Pancreas (tissue), 10 donors: ENCODE data around the gene SMARCD2. TPM values are rescaled to one million over a fixed set of nuclear protein-coding genes. Genes with fewer than 3 reads are reported as not detected.

Experiments
- ATAC-seq, 4 donors: fragments of 200-7000 bp; cut with Tn5 transposase; one replicate each; pipeline versions ENCODE4 v1.8.0 to v1.9.1; 2020; ENCODE audit warnings: mild to moderate bottlenecking in 4 of 4, moderate library complexity in 4 of 4
- DNase-seq, 6 donors: peaks; one replicate each; pipeline ENCODE4 v3.0.0-alpha.2; 2020
- FAIRE-seq: peaks from 2 replicates; lab custom pipeline; 2012; peaks lifted over from hg19 to GRCh38; lab: Jason Lieb, UNC
- H3K27ac ChIP-seq, 4 donors: fragments of 200-600 bp; sonication (generic); 1 replicate in 3 of 4; 2 replicates in 1 of 4; pipeline versions ENCODE4 v1.5.0 to v1.8.0; 2020
- H3K27me3 ChIP-seq, 4 donors: fragments of 200-600 bp; one replicate each; pipeline ENCODE4 v1.8.0; 2021
- H3K36me3 ChIP-seq, 3 donors: fragments of 200-600 bp; sonication (generic) in 1 of 3; one replicate each; pipeline versions ENCODE4 v1.5.0 to v1.8.0; 2020 to 2021
- H3K4me1 ChIP-seq, 3 donors: fragments of 200-600 bp; one replicate each; pipeline ENCODE4 v1.8.0; 2021
- H3K4me3 ChIP-seq, 4 donors: fragments of 200-600 bp; sonication (generic) in 2 of 4; one replicate each; pipeline versions ENCODE4 v1.5.0 to v1.8.0; 2020 to 2021
- H3K9me3 ChIP-seq, 4 donors: fragments of 200-600 bp; one replicate each; pipeline ENCODE4 v1.8.0; 2021
- WGBS, 2 donors: extraction: QIAGEN DNeasy Blood & Tissue Kit; methylation state at CpG; one replicate each; pipeline ENCODE4 v1.1.7; 2013; 5-methylcytosine and 5-hydroxymethylcytosine counted together
- intact Hi-C, 3 donors: fragments of 100-400 bp; cut with DNase I; formaldehyde crosslinking; loops; one replicate each; pipeline versions ENCODE4 v1.11.1 to v1.14.2; 2022
- polyA plus RNA-seq, 2 donors: library from polyadenylated mRNA; stranded (reverse); fragments of 200-250 nt; gene quantifications; one replicate each; pipeline ENCODE4 v1.2.3, GENCODE V29; 2013
- total RNA-seq, 6 donors: library from RNA; stranded (reverse); fragmentation: NEBNext Ultra II Directional in 4 of 6; extraction: Animal tissue kit (Norgen Biotek cat#: 25700) in 4 of 6; gene quantifications; one replicate each; pipeline versions ENCODE4 v1.2.1 to v1.2.4, GENCODE V29; 2021 to 2023
- TF ChIP-seq, protein P1 (sequence below), 4 donors: fragments of 200-600 bp; sonication (generic) in 3 of 4; IDR thresholded peaks; one replicate each; pipeline versions ENCODE4 v1.5.0 to v1.8.0; 2021; ENCODE audit warnings: antibody characterized with exemption in 4 of 4
- donor health status: healthy with polysubstance abuse.
- donor health status: DM: no; HTN: no; CAD: no; lungs with moderate emphysema.
- donor health status: DM: no; HTN: no; CAD: no.
- donor health status: control.
- donor health status: control.
- donor health status: Bipolar disorder and iron deficiency.
- donor health status: DM: yes; HTN: yes; CAD: no.
- donor health status: DM: no; HTN: no; CAD: no.
- donor health status: DM: no; HTN: no; CAD: no.
- donor health status: DM: yes; HTN: yes; CAD: no.

Gene SMARCD2
- total and polyA plus RNA-seq, 8 donors, result 37.6 to 57.3 (median 47.2) TPM

DNA sequence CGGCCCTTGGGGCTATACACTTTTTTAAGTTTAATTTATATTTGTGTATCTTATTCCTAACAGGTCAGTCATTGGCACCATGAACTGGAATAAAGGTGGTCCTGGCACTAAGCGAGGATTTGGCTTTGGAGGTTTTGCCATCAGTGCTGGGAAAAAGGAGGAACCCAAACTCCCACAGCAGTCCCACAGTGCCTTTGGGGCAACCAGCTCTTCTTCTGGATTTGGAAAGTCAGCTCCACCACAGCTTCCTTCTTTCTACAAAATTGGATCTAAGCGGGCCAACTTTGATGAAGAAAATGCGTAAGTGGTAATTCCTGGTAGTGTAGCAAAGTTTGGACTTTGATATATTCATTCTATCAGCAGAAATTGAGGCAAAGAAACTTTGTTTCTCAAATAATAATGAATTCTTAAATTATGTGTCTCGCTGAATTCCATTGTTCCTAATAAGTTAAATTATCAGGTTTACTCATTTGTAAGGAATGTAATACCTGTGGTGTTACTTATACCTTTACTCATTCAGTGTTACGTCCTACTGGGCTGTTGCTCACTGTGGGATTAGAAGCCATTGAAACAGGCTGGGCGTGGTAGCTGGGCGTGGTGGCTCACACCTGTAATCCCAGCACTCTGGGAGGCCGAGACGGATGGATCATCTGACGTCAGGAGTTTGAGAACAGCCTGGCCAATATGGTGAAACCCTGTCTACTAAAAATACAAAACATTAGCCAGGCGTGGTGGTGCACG is 55.3 kb downstream of the SMARCD2 start:
- FAIRE-seq (no peak), DNase-seq (no peak), ATAC-seq (no peak)
- WGBS, 2 donors, result 96 to 97% methylated on average over 13 of the region's 13 CpGs
- H3K27me3 ChIP-seq, result no peaks in the 10 kb centered on the region
- H3K4me3 ChIP-seq, result no peak overlapping the region
- H3K4me1 ChIP-seq, result peaks cover 0 to 5% (median 0%) of the 10 kb centered on the region in 3 donors
- H3K9me3 ChIP-seq, result no peaks in the 10 kb centered on the region
- TF ChIP-seq, protein P1, sequence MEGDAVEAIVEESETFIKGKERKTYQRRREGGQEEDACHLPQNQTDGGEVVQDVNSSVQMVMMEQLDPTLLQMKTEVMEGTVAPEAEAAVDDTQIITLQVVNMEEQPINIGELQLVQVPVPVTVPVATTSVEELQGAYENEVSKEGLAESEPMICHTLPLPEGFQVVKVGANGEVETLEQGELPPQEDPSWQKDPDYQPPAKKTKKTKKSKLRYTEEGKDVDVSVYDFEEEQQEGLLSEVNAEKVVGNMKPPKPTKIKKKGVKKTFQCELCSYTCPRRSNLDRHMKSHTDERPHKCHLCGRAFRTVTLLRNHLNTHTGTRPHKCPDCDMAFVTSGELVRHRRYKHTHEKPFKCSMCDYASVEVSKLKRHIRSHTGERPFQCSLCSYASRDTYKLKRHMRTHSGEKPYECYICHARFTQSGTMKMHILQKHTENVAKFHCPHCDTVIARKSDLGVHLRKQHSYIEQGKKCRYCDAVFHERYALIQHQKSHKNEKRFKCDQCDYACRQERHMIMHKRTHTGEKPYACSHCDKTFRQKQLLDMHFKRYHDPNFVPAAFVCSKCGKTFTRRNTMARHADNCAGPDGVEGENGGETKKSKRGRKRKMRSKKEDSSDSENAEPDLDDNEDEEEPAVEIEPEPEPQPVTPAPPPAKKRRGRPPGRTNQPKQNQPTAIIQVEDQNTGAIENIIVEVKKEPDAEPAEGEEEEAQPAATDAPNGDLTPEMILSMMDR (IDR thresholded peaks at IDR 0.05), result no peak
- intact Hi-C loops, result no loop called here
- no peak overlapping the region for H3K27ac ChIP-seq
- peaks cover 0 to 36% (median 19%) of the 10 kb centered on the region in 3 donors for H3K36me3 ChIP-seq

GRCh38 chr17:63786117-63786516 is 56.4 kb downstream of the SMARCD2 start:
- Histone ChIP-seq H3K4me3 (no peak overlapping the region), H3K9me3 (no peaks in the 10 kb centered on the region), H3K36me3 (peaks cover 0 to 35% (median 19%) of the 10 kb centered on the region in 3 donors), H3K27ac (no peak overlapping the region), H3K4me1 (peaks cover 0 to 6% (median 2%) of the 10 kb centered on the region in 3 donors), H3K27me3 (no peaks in the 10 kb centered on the region)
- intact Hi-C loops, result no loop called here
- no peak for DNase-seq
- peak in 1 of 4 donors; percentile 51 for ATAC-seq
- no peak for FAIRE-seq
- 98 to 100% methylated on average over 1 of the region's 1 CpG for WGBS, 2 donors
- TF ChIP-seq, protein P1 (IDR thresholded peaks at IDR 0.05), result no peak

DNA sequence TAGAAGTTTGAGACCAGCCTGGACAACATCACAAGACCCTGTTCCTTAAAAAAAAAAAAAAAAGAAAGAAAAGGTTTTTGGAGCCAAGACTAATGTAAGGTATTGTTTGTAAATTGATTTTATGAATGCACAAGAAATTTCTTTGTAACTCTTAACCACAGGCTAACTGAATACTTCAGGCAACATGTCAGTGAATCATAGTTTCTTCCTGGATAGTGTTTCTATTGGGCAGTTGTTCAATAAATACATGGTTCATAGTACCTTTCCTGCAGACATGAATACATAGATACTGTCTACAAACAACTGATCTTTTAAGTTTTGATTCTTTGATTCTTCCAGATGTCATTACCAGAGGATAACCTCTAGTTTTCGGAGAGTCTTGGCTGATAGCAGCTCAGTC is 56.9 kb downstream of the SMARCD2 start:
- TF ChIP-seq, protein P1 (IDR thresholded peaks at IDR 0.05), result no peak
- no peak overlapping the region for H3K27ac ChIP-seq
- no peak overlapping the region for H3K4me3 ChIP-seq
- peaks cover under 1 to 11% (median 7%) of the 10 kb centered on the region in 3 donors for H3K4me1 ChIP-seq
- H3K9me3 ChIP-seq, result no peaks in the 10 kb centered on the region
- H3K27me3 ChIP-seq, result no peaks in the 10 kb centered on the region
- intact Hi-C loops, result no loop called here
- DNase-seq (no peak), ATAC-seq (no peak), FAIRE-seq (no peak)
- 87 to 92% methylated on average over 1 of the region's 1 CpG for WGBS, 2 donors
- peaks cover 0 to 33% (median 19%) of the 10 kb centered on the region in 3 donors for H3K36me3 ChIP-seq

DNA sequence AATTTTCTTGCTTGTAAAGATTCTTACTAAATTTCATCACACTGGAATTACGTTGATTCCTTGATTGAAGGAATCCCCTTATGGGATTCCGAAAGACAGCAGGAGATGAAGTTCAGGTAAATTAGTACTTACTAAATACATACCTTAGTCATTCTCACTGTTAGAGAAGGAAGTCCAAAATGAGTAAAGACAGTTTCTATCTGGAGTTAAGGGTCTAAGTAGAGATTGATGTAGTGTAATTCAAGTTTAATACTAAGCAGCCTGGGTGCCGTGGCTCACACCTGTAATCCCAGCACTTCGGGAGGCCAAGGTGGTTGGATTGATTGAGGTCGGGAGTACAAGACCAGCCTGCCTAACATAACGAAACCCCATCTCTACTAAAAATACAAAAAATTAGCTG is 59.0 kb downstream of the SMARCD2 start:
- ATAC-seq, result no peak
- Histone ChIP-seq H3K4me3 (no peak overlapping the region), H3K9me3 (no peaks in the 10 kb centered on the region), H3K4me1 (peaks cover 8 to 22% (median 20%) of the 10 kb centered on the region in 3 donors), H3K27ac (no peak overlapping the region), H3K27me3 (no peaks in the 10 kb centered on the region), H3K36me3 (peaks cover 0 to 16% (median 15%) of the 10 kb centered on the region in 3 donors)
- DNase-seq, result no peak
- TF ChIP-seq, protein P1 (IDR thresholded peaks at IDR 0.05), result no peak
- WGBS, 2 donors, result 80 to 86% methylated on average over 6 of the region's 6 CpGs
- intact Hi-C loops, result no loop called here
- no peak for FAIRE-seq

Other genes starting within 250 kb of the SMARCD2 start
- 10 to 100 TPM in 1 of 6 donors, 1 to 10 TPM in 5; 5.6 to 10.5 (median 7.6) TPM for gene TACO1, start 241.8 kb downstream of the SMARCD2 start, total RNA-seq
- gene TACO1, start 241.8 kb downstream of the SMARCD2 start, polyA plus RNA-seq, result 10 to 100 TPM in 1 of 2 donors, 1 to 10 TPM in 1; 9.5 to 11.6 TPM
- gene MAP3K3, start 220.3 kb downstream of the SMARCD2 start, total RNA-seq, result 10 to 100 TPM in 3 of 6 donors, 1 to 10 TPM in 3; 8.4 to 21.9 (median 9.9) TPM
- gene MAP3K3, start 220.3 kb downstream of the SMARCD2 start, polyA plus RNA-seq, result 10 to 100 TPM; 13.4 to 16.9 TPM
- gene LIMD2, start 142.6 kb downstream of the SMARCD2 start, total RNA-seq, result 10 to 100 TPM in 1 of 6 donors, 1 to 10 TPM in 5; 1.4 to 15.9 (median 4.7) TPM
- gene LIMD2, start 142.6 kb downstream of the SMARCD2 start, polyA plus RNA-seq, result 10 to 100 TPM; 10.9 to 16.6 TPM
- 10 to 100 TPM in 5 of 6 donors, 1 to 10 TPM in 1; 8.3 to 15.4 (median 12.1) TPM for gene STRADA, start 100.9 kb downstream of the SMARCD2 start, total RNA-seq
- 10 to 100 TPM; 18.3 to 26.7 TPM for gene STRADA, start 100.9 kb downstream of the SMARCD2 start, polyA plus RNA-seq
- gene CCDC47, start 69.1 kb downstream of the SMARCD2 start, total RNA-seq, result 10 to 100 TPM; 33.2 to 60.3 (median 51.5) TPM
- gene CCDC47, start 69.1 kb downstream of the SMARCD2 start, polyA plus RNA-seq, result 10 to 100 TPM; 10.8 to 31.4 TPM
- gene DDX42, start 68.5 kb downstream of the SMARCD2 start, total RNA-seq, result 10 to 100 TPM; 52.6 to 90.4 (median 68.1) TPM
- gene DDX42, start 68.5 kb downstream of the SMARCD2 start, polyA plus RNA-seq, result 10 to 100 TPM; 81.5 to 84.0 TPM
- 10 to 100 TPM; 36.5 to 61.1 (median 53.0) TPM for gene PSMC5, start 15.3 kb downstream of the SMARCD2 start, total RNA-seq
- 100 to 1,000 TPM; 109 to 154 TPM for gene PSMC5, start 15.3 kb downstream of the SMARCD2 start, polyA plus RNA-seq
- gene FTSJ3, start 15.0 kb downstream of the SMARCD2 start, total RNA-seq, result 10 to 100 TPM in 5 of 6 donors, 1 to 10 TPM in 1; 8.6 to 23.0 (median 12.8) TPM
- gene FTSJ3, start 15.0 kb downstream of the SMARCD2 start, polyA plus RNA-seq, result 10 to 100 TPM; 20.4 to 24.0 TPM
- not detected for gene CSH2, start 31.0 kb upstream of the SMARCD2 start, total RNA-seq
- gene CSH2, start 31.0 kb upstream of the SMARCD2 start, polyA plus RNA-seq, result not detected
- gene GH2, start 39.3 kb upstream of the SMARCD2 start, total RNA-seq, result not detected
- gene GH2, start 39.3 kb upstream of the SMARCD2 start, polyA plus RNA-seq, result not detected
- gene CSH1, start 53.9 kb upstream of the SMARCD2 start, total RNA-seq, result not detected
- not detected for gene CSH1, start 53.9 kb upstream of the SMARCD2 start, polyA plus RNA-seq
- gene CSHL1, start 68.6 kb upstream of the SMARCD2 start, total RNA-seq, result not detected
- not detected for gene CSHL1, start 68.6 kb upstream of the SMARCD2 start, polyA plus RNA-seq
- gene GH1, start 76.2 kb upstream of the SMARCD2 start, total RNA-seq, result not detected
- gene GH1, start 76.2 kb upstream of the SMARCD2 start, polyA plus RNA-seq, result not detected
- 1 to 10 TPM in 1 of 6 donors, under 1 TPM in 5; 0.20 to 1.2 (median 0.61) TPM for gene CD79B, start 89.6 kb upstream of the SMARCD2 start, total RNA-seq
- 1 to 10 TPM; 1.1 to 1.2 TPM for gene CD79B, start 89.6 kb upstream of the SMARCD2 start, polyA plus RNA-seq
- under 1 TPM; 0.04 to 0.41 (median 0.23) TPM for gene SCN4A, start 130.2 kb upstream of the SMARCD2 start, total RNA-seq
- gene SCN4A, start 130.2 kb upstream of the SMARCD2 start, polyA plus RNA-seq, result 1 to 10 TPM in 1 of 2 donors, under 1 TPM in 1; 0.23 to 1.7 TPM
- under 1 TPM in 4 of 6 donors, not detected in 2; 0.14 to 0.22 (median 0.20) TPM for gene PRR29, start 155.7 kb upstream of the SMARCD2 start, total RNA-seq
- gene PRR29, start 155.7 kb upstream of the SMARCD2 start, polyA plus RNA-seq, result under 1 TPM; 0.35 to 0.46 TPM
- 10 to 100 TPM in 1 of 6 donors, 1 to 10 TPM in 5; 4.9 to 12.5 (median 6.6) TPM for gene ICAM2, start 177.9 kb upstream of the SMARCD2 start, total RNA-seq
- gene ICAM2, start 177.9 kb upstream of the SMARCD2 start, polyA plus RNA-seq, result 10 to 100 TPM; 14.8 to 19.1 TPM